AG04449 (cell line): ENCODE data around the gene PDCD2L.

Experiments used
- CTCF ChIA-PET: fragments of 350-600 bp; formaldehyde crosslinking; extraction: SDS; loops from one replicate; lab custom pipeline; 2021; ENCODE audit warnings: antibody characterized with exemption; lab: Yijun Ruan, JAX
- POLR2A ChIA-PET: fragments of 400-600, 350-600 bp; formaldehyde crosslinking; extraction: SDS; loops from one replicate; lab custom pipeline; 2020; ENCODE audit warnings: antibody characterized with exemption, inconsistent platforms; lab: Yijun Ruan, JAX
- DNase-seq: peaks from one replicate; pipeline ENCODE4 v3.0.0-alpha.2; 2010; ENCODE audit warnings: low read depth, low spot score
- H3K4me3 ChIP-seq: 2 replicates; pipeline ENCODE4 v1.5.1; 2011; ENCODE audit warnings: low read depth, mild to moderate bottlenecking, control low read depth, low read length
- TF ChIP-seq, protein P1 (sequence below): IDR thresholded peaks from one replicate; pipeline ENCODE4 v1.5.1; 2011; ENCODE audit warnings: mild to moderate bottlenecking, moderate library complexity, low read length, control low read depth, inconsistent platforms; ENCODE audit not compliant: insufficient read depth; ENCODE audit errors: missing control alignments

The PDCD2L gene

DNA sequence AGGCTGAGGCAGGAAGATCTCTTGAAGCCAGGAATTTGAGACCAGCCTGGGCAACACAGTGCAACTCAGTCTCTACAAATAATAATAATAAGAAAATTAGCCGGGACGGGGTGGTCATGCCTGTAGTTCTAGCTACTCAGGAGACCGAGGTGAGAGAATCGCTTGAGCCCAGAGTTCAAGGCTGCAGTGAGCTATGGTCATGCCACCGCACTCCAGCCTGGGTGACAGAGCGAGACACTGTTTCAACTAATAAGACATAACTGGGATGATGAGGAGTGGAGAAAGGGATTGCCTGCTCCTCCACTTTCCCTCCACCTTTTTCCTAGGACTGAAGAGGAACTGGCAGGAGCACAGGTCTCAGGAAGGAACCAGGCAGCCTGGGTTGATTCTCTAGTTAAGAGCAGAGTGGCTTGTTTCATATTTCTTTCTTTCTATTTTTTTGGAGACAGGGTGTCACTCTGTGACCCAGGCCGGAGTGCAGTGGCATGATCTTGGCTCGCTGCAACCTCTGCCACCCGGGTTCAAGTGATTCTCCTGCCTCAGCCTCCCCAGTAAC lies 43.8 kb upstream of the PDCD2L start:
- POLR2A ChIA-PET: no interaction called here
- no peak overlapping the region for H3K4me3 ChIP-seq
- CTCF ChIA-PET: interaction anchor here (1.2 to 6.0 kb wide), 3 partner anchors 8 to 14 kb away, joined by 3 to 46 read pairs (median 4); no protein-coding TSS in a partner anchor
- TF ChIP-seq, protein P1, sequence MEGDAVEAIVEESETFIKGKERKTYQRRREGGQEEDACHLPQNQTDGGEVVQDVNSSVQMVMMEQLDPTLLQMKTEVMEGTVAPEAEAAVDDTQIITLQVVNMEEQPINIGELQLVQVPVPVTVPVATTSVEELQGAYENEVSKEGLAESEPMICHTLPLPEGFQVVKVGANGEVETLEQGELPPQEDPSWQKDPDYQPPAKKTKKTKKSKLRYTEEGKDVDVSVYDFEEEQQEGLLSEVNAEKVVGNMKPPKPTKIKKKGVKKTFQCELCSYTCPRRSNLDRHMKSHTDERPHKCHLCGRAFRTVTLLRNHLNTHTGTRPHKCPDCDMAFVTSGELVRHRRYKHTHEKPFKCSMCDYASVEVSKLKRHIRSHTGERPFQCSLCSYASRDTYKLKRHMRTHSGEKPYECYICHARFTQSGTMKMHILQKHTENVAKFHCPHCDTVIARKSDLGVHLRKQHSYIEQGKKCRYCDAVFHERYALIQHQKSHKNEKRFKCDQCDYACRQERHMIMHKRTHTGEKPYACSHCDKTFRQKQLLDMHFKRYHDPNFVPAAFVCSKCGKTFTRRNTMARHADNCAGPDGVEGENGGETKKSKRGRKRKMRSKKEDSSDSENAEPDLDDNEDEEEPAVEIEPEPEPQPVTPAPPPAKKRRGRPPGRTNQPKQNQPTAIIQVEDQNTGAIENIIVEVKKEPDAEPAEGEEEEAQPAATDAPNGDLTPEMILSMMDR: no peak
- no peak for DNase-seq

GRCh38 chr19:34362679-34363069 lies 41.5 kb upstream of the PDCD2L start:
- TF ChIP-seq, protein P1: no peak
- no peak for DNase-seq
- H3K4me3 ChIP-seq: no peak overlapping the region
- POLR2A ChIA-PET: interaction anchor here (0.7 kb wide), 1 partner anchor 43 kb away, joined by 3 read pairs; no protein-coding TSS in a partner anchor
- CTCF ChIA-PET: interaction anchor here (1.0 kb wide), 1 partner anchor 143 kb away, joined by 3 read pairs; no protein-coding TSS in a partner anchor

DNA sequence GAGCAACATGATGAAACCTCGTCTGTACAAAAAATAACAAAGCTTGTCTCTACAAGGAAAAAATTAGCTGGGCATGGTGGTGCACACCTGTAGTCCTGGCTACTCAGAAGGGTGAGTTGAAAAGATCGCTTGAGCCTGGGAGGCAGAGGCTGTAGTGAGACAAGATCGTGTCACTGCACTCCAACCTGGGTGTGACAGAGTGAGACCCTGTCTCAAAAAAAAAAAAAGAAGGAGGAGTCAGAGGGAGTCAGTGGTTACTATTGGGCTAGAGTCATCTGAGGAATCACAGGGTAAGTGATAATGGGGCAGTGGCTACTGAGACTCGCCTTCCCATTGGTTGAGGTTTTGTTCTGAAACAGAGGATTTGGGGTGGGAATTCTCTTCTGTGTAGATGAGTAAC lies 41.1 kb upstream of the PDCD2L start:
- TF ChIP-seq, protein P1: no peak
- ChIA-PET CTCF (interaction anchor here (1.0 to 1.3 kb wide), 2 partner anchors 17 to 144 kb away, joined by 3 read pairs; no protein-coding TSS in a partner anchor), POLR2A (interaction anchor here (0.7 kb wide), 1 partner anchor 42 kb away, joined by 3 read pairs; no protein-coding TSS in a partner anchor)
- no peak for DNase-seq
- no peak overlapping the region for H3K4me3 ChIP-seq

- DNase-seq: no peak
- no peak overlapping the region for H3K4me3 ChIP-seq
- POLR2A ChIA-PET: no interaction called here
- CTCF ChIA-PET: interaction anchor here (1.3 kb wide), 1 partner anchor 18 kb away, joined by 3 read pairs; no protein-coding TSS in a partner anchor
- TF ChIP-seq, protein P1: no peak
These were observed 40.3 kb upstream of the PDCD2L start for GRCh38 chr19:34363930-34364329.

DNA sequence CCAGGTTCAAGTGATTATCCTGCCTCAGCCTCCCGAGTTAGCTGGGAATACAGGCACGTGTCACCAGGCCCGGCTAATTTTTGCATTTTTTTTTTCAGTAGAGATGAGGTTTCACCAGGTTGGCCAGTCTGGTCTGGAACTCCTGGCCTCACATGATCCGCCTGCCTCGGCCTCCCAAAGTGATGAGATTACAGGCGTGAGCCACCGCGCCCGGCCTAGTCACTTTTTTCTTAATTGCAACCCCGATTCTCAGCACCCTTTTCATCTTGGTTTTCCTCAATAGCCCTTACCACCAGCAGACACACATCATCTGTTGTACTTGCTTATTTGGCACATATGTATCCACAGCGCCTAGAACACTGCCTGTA lies 39.8 kb upstream of the PDCD2L start:
- peak overlapping the region; percentile 81 for H3K4me3 ChIP-seq
- TF ChIP-seq, protein P1: no peak
- DNase-seq: no peak
- ChIA-PET CTCF (interaction anchor here (1.3 kb wide), 1 partner anchor 18 kb away, joined by 3 read pairs; no protein-coding TSS in a partner anchor), POLR2A (no interaction called here)

DNA sequence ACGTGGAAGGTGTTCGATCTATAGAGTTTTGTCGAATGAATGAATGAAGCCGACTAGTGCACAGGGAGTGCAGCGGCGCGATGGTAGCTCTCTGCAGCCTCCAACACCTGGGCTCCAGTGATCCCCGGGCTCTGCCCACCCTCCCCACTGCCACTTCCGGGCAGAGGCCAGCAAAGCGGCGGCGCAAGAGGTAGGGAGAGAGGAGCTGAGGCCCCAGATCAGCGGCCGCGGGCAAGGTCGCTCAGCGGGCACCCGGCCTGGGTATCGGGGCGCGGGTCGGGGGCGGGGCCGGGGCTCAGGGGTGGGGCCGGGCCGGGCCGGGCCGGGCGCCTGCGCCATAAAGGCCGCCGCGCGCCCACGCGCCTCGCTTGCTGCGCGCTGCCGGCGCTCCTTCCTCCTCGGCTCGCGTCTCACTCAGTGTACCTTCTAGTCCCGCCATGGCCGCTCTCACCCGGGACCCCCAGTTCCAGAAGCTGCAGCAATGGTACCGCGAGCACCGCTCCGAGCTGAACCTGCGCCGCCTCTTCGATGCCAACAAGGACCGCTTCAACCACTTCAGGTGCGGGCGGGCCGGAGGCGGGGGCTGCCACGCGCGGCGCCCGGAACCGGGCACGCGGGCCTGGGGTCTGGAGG lies 39.3 kb upstream of the PDCD2L start, which contains the start of gene GPI:
Gene GPI, plus strand, starts transcription at position 367 of the 633 bp plus-strand sequence. Its CDS starts 71 bp downstream, at position 438.
- CTCF ChIA-PET: interaction anchor here (1.3 kb wide), 1 partner anchor 12 kb away, joined by 3 read pairs; no protein-coding TSS in a partner anchor
- DNase-seq: no peak

More for the DNA sequence above, 39.3 kb upstream of the PDCD2L start, which contains the start of gene GPI:
- POLR2A ChIA-PET: interaction anchor here (0.7 kb wide), 1 partner anchor 96 kb away, joined by 3 read pairs; no protein-coding TSS in a partner anchor
- TF ChIP-seq, protein P1: no peak
- peak within 1 kb of the TSS; percentile 81 for H3K4me3 ChIP-seq
